Lung microvascular endothelial cell (primary cell): ENCODE data around the gene CABLES2. TPM values are rescaled to one million over a fixed set of nuclear protein-coding genes. Genes with fewer than 3 reads are reported as not detected.

ENCODE experiments used
- DNase-seq, 2 donors: peaks; one replicate each; pipeline versions ENCODE4 v3.0.0 to v3.0.0-alpha.2; 2010; ENCODE audit warnings: low read depth in 2 of 2
- total RNA-seq: library from RNA; depleted of rRNA; stranded (reverse); fragments of >200 nt; gene quantifications from 2 replicates; pipeline ENCODE4 v1.2.1, GENCODE V29; 2014

The CABLES2 gene
- total RNA-seq, 1 donor from 2014 or later: 0.40 TPM

GRCh38 chr20:62418709-62419487, 11.8 kb upstream of the CABLES2 start:
- no peak for DNase-seq

- no peak for DNase-seq
Observed at GRCh38 chr20:62417981-62418708, 11.1 kb upstream of the CABLES2 start.

- DNase-seq: no peak
Observed at GRCh38 chr20:62416651-62417637, 9.9 kb upstream of the CABLES2 start.

GRCh38 chr20:62415354-62416111, 8.4 kb upstream of the CABLES2 start:
- no peak for DNase-seq

GRCh38 chr20:62413896-62414481, 6.9 kb upstream of the CABLES2 start:
- DNase-seq: peak in 1 of 2 donors; percentile 13

- DNase-seq: no peak
Observed at GRCh38 chr20:62413025-62413570, 6.0 kb upstream of the CABLES2 start.

GRCh38 chr20:62412194-62413024, 5.3 kb upstream of the CABLES2 start:
- no peak for DNase-seq

GRCh38 chr20:62411479-62412193, 4.6 kb upstream of the CABLES2 start:
- DNase-seq: no peak

- no peak for DNase-seq
Observed at GRCh38 chr20:62410746-62411478, 3.8 kb upstream of the CABLES2 start.

- peak; percentile 12 to 40 for DNase-seq
Observed at GRCh38 chr20:62409931-62410745, 3.1 kb upstream of the CABLES2 start.

GRCh38 chr20:62409086-62409853, 2.2 kb upstream of the CABLES2 start:
- no peak for DNase-seq

- no peak for DNase-seq
Observed at GRCh38 chr20:62408640-62409039, 1.6 kb upstream of the CABLES2 start.

GRCh38 chr20:62408055-62408454, 970 bp upstream of the CABLES2 start:
- no peak for DNase-seq

GRCh38 chr20:62406635-62407176, 379 bp downstream of the CABLES2 start:
- DNase-seq: no peak

GRCh38 chr20:62405981-62406513, 1.0 kb downstream of the CABLES2 start:
- DNase-seq: no peak
